IgD-negative memory B cell (primary cell): ENCODE data around the gene VGF. TPM values are rescaled to one million over a fixed set of nuclear protein-coding genes. Genes with fewer than 3 reads are reported as not detected.

Source experiments
- H3K27ac Mint-ChIP-seq, 3 donors: one replicate each; pipeline ENCODE4 v1.8.0; 2020 to 2022; ENCODE audit warnings: mild to moderate bottlenecking in 3 of 3, mixed read lengths in 3 of 3, moderate library complexity in 1 of 3
- H3K27me3 Mint-ChIP-seq: one replicate; pipeline ENCODE4 v1.8.0; 2021; ENCODE audit warnings: mixed read lengths
- H3K36me3 Mint-ChIP-seq: one replicate; pipeline ENCODE4 v1.8.0; 2020; ENCODE audit warnings: mild to moderate bottlenecking, mixed read lengths
- H3K4me1 Mint-ChIP-seq, 3 donors: one replicate each; pipeline ENCODE4 v1.8.0; 2020 to 2022; ENCODE audit warnings: mixed read lengths in 3 of 3, mild to moderate bottlenecking in 1 of 3
- H3K4me3 Mint-ChIP-seq, 4 donors: one replicate each; pipeline ENCODE4 v1.8.0; 2020 to 2022; ENCODE audit warnings: mild to moderate bottlenecking in 4 of 4, mixed read lengths in 4 of 4, moderate library complexity in 3 of 4
- H3K9me3 Mint-ChIP-seq, 3 donors: one replicate each; pipeline ENCODE4 v1.8.0; 2020 to 2021; ENCODE audit warnings: mixed read lengths in 3 of 3, mild to moderate bottlenecking in 1 of 3
- polyA plus RNA-seq: library from polyadenylated mRNA; unstranded; fragments of 300-500 nt; fragmentation: Illumina TruSeq; gene quantifications from one replicate; pipeline ENCODE4 v1.2.3, GENCODE V29; 2021

VGF gene
- polyA plus RNA-seq, 1 donor from 2014 or later: not detected

- H3K4me3 Mint-ChIP-seq: peak overlapping the region in 2 of 4 donors; percentile 12 to 82
- no peaks in the 10 kb centered on the region for H3K36me3 Mint-ChIP-seq
- H3K27me3 Mint-ChIP-seq: peaks cover 82% of the 10 kb centered on the region
- H3K27ac Mint-ChIP-seq: peak overlapping the region in 2 of 3 donors; percentile 59 to 65
- H3K9me3 Mint-ChIP-seq: peaks cover 0 to 12% (median 0%) of the 10 kb centered on the region in 3 donors
- peaks cover 16 to 25% (median 20%) of the 10 kb centered on the region in 3 donors for H3K4me1 Mint-ChIP-seq
Measured at GRCh38 chr7:101172854-101173751, 7.7 kb upstream of the VGF start.

- H3K4me3 Mint-ChIP-seq: peak overlapping the region; percentile 46 to 89 (median 80)
- peak overlapping the region; percentile 59 to 97 (median 88) for H3K27ac Mint-ChIP-seq
- peaks cover 81% of the 10 kb centered on the region for H3K27me3 Mint-ChIP-seq
- H3K36me3 Mint-ChIP-seq: no peaks in the 10 kb centered on the region
- H3K4me1 Mint-ChIP-seq: peaks cover 18 to 25% (median 20%) of the 10 kb centered on the region in 3 donors
- H3K9me3 Mint-ChIP-seq: peaks cover 0 to 12% (median 0%) of the 10 kb centered on the region in 3 donors
Measured at GRCh38 chr7:101172005-101172853, 6.9 kb upstream of the VGF start.

DNA sequence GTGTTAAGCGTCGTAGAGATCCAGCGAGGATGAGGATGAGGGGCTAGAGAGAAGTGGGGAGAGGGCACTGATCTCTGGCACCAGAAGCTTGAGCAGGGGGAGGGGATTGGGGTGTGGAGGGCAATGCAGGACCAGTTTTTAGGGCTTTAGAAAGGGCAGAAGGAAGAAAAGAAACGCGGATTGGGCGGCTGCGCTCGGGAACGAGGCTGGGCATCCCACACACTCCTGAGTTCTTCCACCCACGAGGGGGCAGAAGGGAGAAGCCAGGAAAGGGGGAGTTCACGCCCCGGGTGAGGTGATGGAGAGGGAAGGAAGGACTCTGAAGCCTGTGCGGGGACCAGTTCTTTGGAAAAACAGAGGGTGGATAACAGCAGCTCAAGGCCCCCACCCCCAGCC is 6.1 kb upstream of the VGF start:
- Mint-ChIP-seq H3K27me3 (peaks cover 82% of the 10 kb centered on the region), H3K36me3 (no peaks in the 10 kb centered on the region), H3K4me3 (peak overlapping the region in 3 of 4 donors; percentile 78 to 89 (median 81)), H3K9me3 (peaks cover 0 to 12% (median 0%) of the 10 kb centered on the region in 3 donors), H3K27ac (peak overlapping the region in 2 of 3 donors; percentile 77 to 97), H3K4me1 (peaks cover 18 to 25% (median 20%) of the 10 kb centered on the region in 3 donors)

GRCh38 chr7:101170617-101171441 is 5.5 kb upstream of the VGF start:
- peak overlapping the region in 3 of 4 donors; percentile 1 to 89 (median 85) for H3K4me3 Mint-ChIP-seq
- peaks cover 20 to 27% (median 20%) of the 10 kb centered on the region in 3 donors for H3K4me1 Mint-ChIP-seq
- H3K36me3 Mint-ChIP-seq: no peaks in the 10 kb centered on the region
- H3K27me3 Mint-ChIP-seq: peaks cover 80% of the 10 kb centered on the region
- peaks cover 0 to 12% (median 0%) of the 10 kb centered on the region in 3 donors for H3K9me3 Mint-ChIP-seq
- H3K27ac Mint-ChIP-seq: peak overlapping the region; percentile 13 to 97 (median 77)

DNA sequence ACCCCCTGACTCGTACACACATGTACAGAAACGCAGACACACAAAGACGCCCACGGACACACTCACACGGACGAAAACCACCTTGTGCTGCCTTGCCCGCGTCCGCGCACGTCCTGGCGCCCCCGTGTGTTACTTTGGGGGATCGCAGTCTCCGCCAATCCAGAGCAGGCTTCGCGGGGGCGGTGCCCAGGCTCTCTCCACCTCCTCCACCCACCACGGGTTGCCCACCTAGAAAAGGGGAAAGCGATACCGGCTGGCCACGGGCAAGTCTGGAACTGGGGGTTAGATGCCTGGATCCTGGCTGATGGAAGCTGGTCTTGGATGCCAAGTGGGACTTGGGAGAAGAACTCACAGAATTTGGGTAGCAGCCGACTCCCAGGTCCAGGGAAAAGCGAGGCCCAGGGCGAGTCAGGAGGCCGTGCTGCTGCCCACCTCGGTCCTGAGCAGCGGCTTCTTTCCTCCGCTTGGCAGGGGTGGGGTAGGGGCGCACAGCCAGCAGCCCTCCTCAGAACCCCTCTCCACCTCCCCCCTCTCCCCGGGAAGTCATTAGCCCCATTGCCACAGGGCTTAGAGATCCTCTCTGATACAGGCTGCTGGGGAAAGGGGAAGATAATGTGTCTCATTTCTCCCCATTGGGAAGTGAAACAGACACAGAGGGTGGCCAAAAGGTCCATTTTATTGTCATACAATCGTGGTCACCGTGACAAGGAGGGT is 4.6 kb upstream of the VGF start:
- H3K36me3 Mint-ChIP-seq: no peaks in the 10 kb centered on the region
- peak overlapping the region in 2 of 3 donors; percentile 43 to 97 for H3K27ac Mint-ChIP-seq
- peaks cover 81% of the 10 kb centered on the region for H3K27me3 Mint-ChIP-seq
- peak overlapping the region in 3 of 4 donors; percentile 44 to 87 (median 85) for H3K4me3 Mint-ChIP-seq
- peaks cover 0 to 14% (median 0%) of the 10 kb centered on the region in 3 donors for H3K9me3 Mint-ChIP-seq
- H3K4me1 Mint-ChIP-seq: peaks cover 20 to 32% (median 24%) of the 10 kb centered on the region in 3 donors

GRCh38 chr7:101169110-101169837 is 3.9 kb upstream of the VGF start:
- Mint-ChIP-seq H3K9me3 (peaks cover 0 to 14% (median 0%) of the 10 kb centered on the region in 3 donors), H3K4me3 (peak overlapping the region in 3 of 4 donors; percentile 44 to 87 (median 85)), H3K27me3 (peaks cover 83% of the 10 kb centered on the region), H3K36me3 (no peaks in the 10 kb centered on the region), H3K27ac (peak overlapping the region; percentile 43 to 97 (median 89)), H3K4me1 (peaks cover 20 to 29% (median 24%) of the 10 kb centered on the region in 3 donors)

- no peaks in the 10 kb centered on the region for H3K36me3 Mint-ChIP-seq
- peak overlapping the region in 1 of 4 donors; percentile 36 for H3K4me3 Mint-ChIP-seq
- H3K27me3 Mint-ChIP-seq: peaks cover 78% of the 10 kb centered on the region
- peaks cover 17 to 26% (median 24%) of the 10 kb centered on the region in 3 donors for H3K4me1 Mint-ChIP-seq
- H3K9me3 Mint-ChIP-seq: peaks cover 0 to 14% (median 0%) of the 10 kb centered on the region in 3 donors
- peak overlapping the region; percentile 28 to 97 (median 84) for H3K27ac Mint-ChIP-seq
Measured at GRCh38 chr7:101168412-101169049, 3.2 kb upstream of the VGF start.

DNA sequence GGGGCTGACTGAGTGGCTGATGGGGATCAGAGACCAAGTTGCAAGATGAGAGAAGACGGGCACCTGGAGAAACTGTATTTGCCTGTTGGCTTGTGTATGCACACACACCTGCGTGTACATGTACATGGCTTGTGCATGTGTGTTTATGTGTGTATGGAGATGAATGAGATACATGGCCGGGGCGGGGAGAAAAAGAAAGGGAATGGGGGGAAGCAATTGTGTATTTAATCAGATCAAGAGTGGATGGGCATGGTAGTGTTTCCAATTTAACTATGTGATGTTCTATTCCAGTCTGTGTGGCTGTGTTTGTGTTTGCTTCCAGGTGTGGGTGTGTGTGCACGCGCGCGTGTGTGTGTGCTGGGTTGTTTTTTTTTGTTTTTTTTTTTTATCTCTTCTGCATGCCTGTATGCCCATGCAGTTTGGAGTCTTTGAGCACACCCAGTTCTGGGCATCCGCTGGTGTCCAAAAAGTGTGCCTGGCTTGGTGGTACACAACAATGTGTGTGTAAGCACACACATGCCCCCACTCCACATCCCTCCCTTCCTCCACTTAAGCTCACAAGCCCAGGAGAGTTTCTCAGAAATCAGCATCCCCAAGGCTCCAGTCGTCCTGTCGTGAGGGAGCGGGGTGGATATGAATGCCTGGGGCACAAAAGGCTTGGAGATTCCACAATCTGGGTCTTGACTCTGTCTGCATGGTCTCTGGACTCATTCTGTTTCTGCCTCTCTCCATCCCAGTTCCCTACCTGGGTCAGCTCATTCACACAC is 2.5 kb upstream of the VGF start:
- H3K27me3 Mint-ChIP-seq: peaks cover 74% of the 10 kb centered on the region
- H3K36me3 Mint-ChIP-seq: no peaks in the 10 kb centered on the region
- peak overlapping the region; percentile 51 to 97 (median 84) for H3K27ac Mint-ChIP-seq
- H3K4me3 Mint-ChIP-seq: peak overlapping the region in 1 of 4 donors; percentile 36
- H3K9me3 Mint-ChIP-seq: peaks cover 0 to 14% (median 0%) of the 10 kb centered on the region in 3 donors
- peaks cover 17 to 25% (median 24%) of the 10 kb centered on the region in 3 donors for H3K4me1 Mint-ChIP-seq

GRCh38 chr7:101166909-101167644 is 1.7 kb upstream of the VGF start:
- Mint-ChIP-seq H3K9me3 (peaks cover 0 to 15% (median 0%) of the 10 kb centered on the region in 3 donors), H3K4me3 (peak overlapping the region in 2 of 4 donors; percentile 60 to 63), H3K27me3 (peaks cover 74% of the 10 kb centered on the region), H3K4me1 (peaks cover 17 to 26% (median 25%) of the 10 kb centered on the region in 3 donors), H3K36me3 (no peaks in the 10 kb centered on the region), H3K27ac (peak overlapping the region in 2 of 3 donors; percentile 51 to 97)

DNA sequence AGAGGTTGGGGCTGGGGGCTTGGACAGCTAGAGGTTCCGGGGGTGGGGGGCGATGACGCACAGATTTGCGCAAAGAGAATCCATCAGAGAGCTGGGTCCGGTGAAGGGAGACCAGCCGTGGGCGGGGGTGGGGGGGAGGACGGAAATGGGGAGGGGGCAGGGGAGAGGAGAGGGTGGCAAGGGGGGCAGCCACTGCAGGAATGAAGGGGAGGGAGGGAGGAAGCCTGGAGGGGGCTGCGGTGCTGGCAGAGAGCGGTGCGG is 1.2 kb upstream of the VGF start:
- Mint-ChIP-seq H3K27ac (peak overlapping the region in 1 of 3 donors; percentile 97), H3K4me1 (peaks cover 17 to 26% (median 20%) of the 10 kb centered on the region in 3 donors), H3K4me3 (peak overlapping the region in 1 of 4 donors; percentile 63), H3K36me3 (no peaks in the 10 kb centered on the region), H3K9me3 (peaks cover 0 to 11% (median 0%) of the 10 kb centered on the region in 3 donors), H3K27me3 (peaks cover 69% of the 10 kb centered on the region)

DNA sequence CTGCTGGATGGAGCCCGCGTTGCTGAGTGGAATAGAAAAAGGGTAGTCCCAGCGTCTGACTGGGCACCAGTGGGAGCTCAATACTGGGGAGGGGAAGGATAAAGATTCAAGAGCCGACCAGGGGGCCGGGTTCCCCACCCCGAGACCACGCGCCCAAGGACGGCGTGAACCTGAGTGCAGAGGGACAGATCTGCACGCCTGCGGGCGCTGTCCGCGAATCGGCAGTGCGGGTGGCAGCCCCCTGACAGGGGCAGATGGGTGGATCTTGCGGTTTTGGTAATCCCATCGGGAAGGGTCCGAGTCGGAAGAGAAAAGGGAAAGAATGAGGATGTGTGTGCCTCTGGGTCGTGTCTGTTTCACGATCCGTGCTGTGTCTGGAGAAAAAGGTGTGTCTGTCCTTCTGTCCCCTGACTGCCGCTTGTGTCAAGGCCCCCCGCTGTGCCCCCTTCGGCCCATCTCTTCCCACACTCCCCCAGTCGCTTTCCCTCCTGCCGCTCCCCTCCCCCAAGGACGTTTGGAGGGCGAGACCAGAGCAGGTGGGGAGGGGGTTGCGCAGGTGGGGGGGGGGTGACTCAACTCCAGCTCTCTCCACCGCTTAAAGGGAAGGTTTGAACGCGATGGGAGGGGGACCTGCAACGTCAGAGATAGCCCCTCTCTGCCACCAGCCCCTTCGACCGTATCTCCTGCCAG is 734 bp upstream of the VGF start:
- Mint-ChIP-seq H3K9me3 (peaks cover 0 to 7% (median 0%) of the 10 kb centered on the region in 3 donors), H3K27me3 (peaks cover 67% of the 10 kb centered on the region), H3K36me3 (no peaks in the 10 kb centered on the region), H3K4me1 (peaks cover 17 to 25% (median 18%) of the 10 kb centered on the region in 3 donors), H3K27ac (peak overlapping the region; percentile 73 to 96 (median 85)), H3K4me3 (peak overlapping the region; percentile 44 to 88 (median 70))
